ENCODE results near the gene TFAP2B.
A peak's percentile ranks its signal among the peaks of the same experiment; 100 is the strongest.

TFAP2B gene

DNA sequence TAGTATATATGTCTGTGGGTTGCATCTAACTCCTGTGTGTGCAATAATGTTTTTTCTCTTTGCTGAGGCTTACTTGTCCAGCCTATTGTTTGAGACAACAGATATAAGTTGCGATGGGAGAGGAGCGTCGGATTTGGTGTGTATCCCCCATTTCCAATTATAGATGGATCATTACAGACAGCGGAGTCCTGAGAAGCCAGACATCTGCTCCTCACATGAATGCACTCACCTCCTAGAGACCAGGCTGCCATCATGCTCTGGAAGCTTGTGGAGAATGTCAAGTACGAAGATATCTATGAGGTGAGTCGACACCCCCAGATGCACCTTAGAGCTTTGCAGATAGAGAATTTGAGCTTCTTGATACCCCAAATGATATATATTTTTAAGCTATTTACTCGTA, at the start of gene TFAP2B:
TFAP2B (plus strand) TSS at position 199 of the 400 bp plus-strand sequence; CDS start at position 220, 21 bp downstream.
- DNase-seq = no peak

DNA sequence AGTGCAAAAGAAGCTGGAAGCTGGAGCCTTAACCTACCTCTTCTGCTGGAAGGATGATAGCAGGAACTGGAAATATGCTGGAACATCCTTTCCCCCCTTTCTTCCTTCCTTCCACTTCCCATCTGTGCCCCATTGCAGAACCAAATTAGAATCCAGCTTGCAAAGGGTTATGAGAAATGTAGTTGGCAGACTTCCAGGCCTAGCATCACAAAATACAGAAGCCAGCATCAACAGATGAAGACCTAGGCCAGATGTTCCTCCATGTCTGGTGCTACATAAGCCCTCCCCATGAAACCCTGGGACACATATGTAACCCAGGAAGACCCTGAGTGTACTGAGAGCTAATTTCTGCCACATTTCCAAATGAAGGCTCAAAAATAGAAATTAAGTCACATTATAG, 40.0 kb upstream of the TFAP2B start:
- no peak for DNase-seq

GRCh38 chr6:50780382-50780781, 38.3 kb upstream of the TFAP2B start:
- no peak for DNase-seq

- no peak for DNase-seq
Observed at GRCh38 chr6:50785921-50786320, 32.8 kb upstream of the TFAP2B start.

DNA sequence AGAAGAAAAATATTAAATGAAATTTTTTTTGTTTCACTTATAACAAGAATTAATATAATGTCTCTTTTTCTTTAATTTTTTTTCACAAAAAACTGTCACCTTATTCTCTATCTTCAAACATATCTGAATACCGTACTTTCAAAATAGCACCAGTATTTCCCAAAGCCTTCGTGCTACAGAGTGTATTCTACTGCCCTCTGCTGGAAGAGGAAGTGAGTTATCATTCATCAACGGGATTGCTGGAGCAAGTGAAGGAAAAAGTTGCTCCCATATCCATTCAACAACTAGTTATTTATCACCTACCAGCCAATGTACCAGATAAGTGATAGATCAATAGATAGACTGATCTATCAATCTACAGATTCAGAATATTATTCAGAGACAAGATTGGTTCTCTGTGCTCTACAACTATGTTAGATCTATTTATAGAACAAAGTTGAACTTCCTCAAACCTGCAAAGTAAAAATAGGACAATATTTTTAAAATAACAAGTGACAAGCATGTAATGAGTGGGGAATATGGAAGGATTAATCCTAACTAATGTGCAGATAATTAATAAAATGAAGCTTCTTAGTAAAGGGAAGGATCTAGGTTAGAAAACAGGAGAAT, 26.7 kb upstream of the TFAP2B start:
- no peak for DNase-seq

- DNase-seq = no peak
Observed at GRCh38 chr6:50792771-50793170, 25.9 kb upstream of the TFAP2B start.

- DNase-seq = no peak
Observed at GRCh38 chr6:50795574-50795973, 23.1 kb upstream of the TFAP2B start.

DNA sequence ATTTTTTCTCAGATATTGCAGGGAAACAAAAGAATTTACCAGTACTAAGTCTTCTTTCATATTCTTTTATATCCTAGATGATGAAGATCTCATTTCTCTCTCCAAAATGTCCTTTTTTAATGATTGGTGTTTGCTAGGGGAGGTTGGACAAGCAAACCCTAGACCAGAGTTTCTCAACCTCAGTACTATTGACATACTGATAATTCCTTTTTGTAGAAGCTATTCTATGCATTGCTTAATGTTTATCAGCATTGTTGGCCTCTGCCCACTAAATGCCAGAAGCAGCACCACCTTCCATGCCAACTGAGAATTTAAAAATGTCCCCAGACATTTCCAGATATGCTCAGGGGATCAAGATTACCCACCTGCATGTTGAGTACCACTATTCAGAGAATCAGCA, 14.4 kb upstream of the TFAP2B start:
- no peak for DNase-seq

- no peak for DNase-seq
Observed at GRCh38 chr6:50807035-50807434, 11.6 kb upstream of the TFAP2B start.

GRCh38 chr6:50815436-50816114, 3.1 kb upstream of the TFAP2B start:
- no peak for DNase-seq

GRCh38 chr6:50816115-50816675, 2.5 kb upstream of the TFAP2B start:
- peak; percentile 18 to 41 for DNase-seq

DNA sequence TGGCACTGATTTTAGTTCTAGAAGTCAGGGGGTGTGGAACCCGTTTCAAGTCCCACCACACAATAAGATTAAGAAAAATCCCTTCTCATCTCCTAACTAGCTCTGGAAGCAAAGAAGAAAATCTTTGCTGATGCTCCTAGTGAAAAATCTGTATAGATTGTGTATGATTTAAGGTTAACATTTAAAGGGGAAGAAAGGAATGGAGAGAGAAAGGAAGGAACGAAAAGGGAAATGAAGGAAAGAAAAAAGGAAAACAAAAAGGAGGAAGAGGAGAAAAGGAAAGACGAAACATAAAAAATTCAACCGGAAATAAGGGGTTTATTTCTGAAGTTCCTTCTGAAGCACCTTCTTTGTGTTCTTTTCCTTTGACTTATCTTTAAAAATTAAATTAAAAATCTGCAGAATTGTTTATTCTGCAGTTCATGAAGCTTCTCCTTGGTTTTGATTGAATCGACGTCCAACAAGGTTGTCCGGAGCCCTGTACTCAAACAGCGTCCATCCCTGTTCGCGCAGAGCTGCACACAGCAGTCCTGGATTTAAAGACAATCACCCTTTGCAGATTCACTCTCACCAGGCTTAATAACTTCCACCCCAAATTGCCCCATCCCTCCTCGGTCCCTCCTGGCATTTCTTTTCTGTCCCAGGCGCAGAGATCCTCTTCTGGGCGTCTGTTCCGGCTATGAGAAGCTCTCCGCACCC, 1.6 kb upstream of the TFAP2B start:
- DNase-seq = no peak

- DNase-seq = no peak
Observed at GRCh38 chr6:50817646-50817950, 1.1 kb upstream of the TFAP2B start.

DNA sequence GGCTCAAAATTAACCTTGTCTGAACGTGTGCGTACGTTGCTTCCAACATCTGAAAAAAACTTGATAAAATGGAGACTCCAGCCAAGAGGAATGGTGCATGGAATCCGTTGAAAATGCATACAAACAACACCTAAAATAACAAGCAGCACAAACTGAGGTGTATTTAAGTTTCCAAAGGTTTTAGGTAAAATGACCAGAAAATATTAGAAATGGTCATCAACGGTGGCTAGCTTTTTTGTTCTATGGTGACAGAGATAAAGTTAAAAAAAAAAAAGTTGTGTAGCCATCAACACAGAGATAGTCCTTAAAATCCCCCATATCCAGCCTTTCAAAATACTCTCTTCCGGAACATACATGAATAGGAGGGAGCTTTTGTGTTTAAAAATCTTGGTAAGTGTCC, 651 bp upstream of the TFAP2B start:
- DNase-seq = no peak

DNA sequence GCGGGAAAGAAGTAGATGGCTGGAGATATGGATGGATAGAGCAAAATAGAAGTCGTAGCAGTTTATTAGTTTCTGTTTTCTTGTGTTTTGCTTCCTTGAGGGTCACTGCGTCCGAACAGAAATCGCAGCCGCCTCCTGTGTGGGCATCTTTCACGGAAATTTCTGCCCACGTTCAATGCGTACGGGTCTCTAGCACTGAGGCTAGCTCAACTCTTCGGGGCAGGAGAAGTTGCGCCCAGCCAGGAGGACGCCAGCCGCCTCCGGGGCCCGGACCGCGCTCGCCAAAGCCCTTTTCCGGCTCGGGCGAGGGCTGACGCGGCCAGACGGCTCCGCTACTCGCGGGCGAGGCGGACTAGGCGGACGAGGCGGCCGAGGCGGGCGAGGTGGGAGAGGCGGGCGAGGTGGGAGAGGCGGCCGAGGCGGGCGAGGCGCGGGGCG, 814 bp downstream of the TFAP2B start:
- no peak for DNase-seq

GRCh38 chr6:50819904-50820868, 1.5 kb downstream of the TFAP2B start:
- DNase-seq = no peak

DNA sequence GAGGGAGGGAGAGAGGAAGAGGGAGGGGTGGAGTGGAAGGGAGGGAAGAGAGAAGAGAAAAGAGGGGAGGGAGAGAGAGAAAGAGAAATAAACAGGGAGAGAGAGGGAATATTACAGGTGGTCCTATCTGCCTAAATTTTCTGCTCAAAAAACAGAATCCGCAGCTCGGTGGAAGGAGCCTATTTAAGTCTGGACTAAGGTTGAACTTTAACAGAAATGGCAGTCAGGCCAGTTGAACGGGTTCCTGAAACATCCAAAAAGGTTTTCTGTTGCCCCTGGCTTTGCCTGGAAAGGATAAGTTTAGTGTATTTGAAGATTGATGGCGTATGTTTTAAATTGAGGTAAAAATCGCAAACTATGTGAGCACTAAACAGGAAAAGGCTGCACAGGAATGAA, 2.2 kb downstream of the TFAP2B start:
- DNase-seq = no peak

GRCh38 chr6:50821441-50822077, 2.9 kb downstream of the TFAP2B start:
- no peak for DNase-seq

DNA sequence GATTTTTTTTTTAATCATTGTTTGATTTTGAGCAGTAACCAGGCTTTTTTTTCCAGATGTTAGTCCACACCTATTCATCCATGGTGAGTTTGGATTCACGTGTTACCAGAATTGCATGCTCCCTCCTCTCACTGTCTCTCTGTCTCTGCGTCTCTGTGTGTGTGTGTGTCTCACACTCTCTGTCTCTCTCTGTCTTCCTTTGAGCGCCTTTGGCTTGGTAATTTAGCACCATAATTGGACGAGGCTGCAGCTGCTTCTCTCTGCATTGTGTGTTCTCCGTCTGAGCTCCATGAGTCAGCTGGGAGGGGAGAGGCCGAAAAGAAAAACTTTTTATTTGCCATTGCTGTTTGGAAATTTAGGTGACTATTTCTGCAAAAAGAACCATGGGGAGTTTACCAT, 3.4 kb downstream of the TFAP2B start:
- no peak for DNase-seq

DNA sequence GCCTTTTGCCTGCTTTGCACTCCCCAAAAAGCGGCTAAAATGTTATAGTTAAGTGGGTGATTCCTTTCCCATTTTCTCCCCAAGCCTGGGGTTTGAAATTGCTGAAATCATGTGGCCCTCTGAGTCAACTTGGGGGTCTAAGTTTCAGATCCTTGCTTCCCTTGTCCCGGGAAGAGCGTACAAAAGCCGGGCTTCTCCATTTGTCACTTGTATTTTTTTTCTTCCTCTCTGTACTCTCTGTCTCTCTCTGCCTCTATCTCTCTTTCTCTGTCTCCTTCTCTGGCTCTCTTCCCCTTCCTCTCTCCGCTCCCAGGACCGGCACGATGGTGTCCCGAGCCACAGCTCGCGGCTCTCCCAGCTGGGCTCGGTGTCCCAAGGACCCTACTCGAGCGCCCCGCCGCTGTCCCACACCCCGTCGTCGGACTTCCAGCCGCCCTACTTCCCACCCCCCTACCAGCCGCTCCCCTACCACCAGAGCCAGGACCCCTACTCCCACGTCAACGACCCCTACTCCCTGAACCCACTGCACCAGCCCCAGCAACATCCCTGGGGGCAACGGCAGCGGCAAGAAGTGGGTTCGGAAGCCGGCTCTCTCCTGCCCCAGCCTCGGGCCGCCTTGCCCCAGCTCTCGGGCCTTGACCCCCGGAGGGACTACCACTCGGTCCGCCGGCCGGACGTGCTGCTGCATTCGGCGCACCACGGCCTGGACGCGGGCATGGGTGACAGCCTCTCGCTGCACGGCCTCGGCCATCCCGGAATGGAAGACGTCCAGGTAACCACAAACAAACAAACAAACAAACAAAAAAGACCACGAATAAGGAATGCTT, 4.6 kb downstream of the TFAP2B start:
- DNase-seq = no peak

DNA sequence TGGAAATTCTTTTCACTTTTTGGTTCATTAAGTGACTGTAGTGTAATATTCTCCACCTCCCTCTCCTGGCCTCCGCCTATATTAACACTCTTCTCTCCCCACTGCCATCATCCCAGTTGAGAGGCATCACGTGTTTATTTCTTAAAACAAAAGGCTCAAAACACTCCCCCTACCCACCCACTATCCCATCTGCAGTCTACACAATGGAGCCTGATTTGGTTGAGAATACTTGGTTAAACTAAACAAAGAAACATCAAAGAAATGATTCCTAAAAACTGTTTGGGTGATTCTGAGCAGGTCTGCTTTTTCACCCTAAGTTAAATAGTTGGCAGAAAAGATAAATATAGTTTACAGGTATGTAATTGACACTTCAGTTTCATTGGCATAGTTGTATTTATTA, 5.9 kb downstream of the TFAP2B start:
- DNase-seq = no peak
